AG08396 (cell line): ENCODE data around the gene SHKBP1.
A peak's percentile ranks its signal among the peaks of the same experiment; 100 is the strongest.
"Not testable (repeated sequence)": the region's sequence is repeated elsewhere in the genome, so short reads cannot be mapped to it uniquely, and the experiment has no call there.

Experiments used
- DNase-seq: peaks from one replicate; pipeline ENCODE4 v3.0.0; 2012; ENCODE audit warnings: low spot score, mixed read lengths

Gene SHKBP1

DNA sequence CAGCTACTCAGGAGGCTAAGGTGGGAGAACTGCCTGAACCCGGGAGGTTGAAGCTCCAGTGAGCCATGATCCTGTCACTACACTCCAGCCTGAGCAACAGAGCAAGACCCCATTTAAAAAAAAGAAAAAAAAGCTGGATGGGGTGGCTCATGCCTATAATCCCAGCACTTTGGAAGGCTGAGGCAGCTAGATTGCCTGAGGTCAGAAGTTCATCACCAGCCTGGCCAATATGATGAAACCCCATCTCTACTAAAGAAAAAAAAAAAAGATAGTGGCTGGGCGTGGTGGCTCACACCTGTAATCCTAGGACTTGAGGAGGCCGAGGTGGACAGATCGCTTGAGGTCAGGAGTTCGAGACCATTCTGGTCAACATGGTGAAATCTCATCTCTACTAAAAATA lies 39.5 kb downstream of the SHKBP1 start:
- DNase-seq: no peak

DNA sequence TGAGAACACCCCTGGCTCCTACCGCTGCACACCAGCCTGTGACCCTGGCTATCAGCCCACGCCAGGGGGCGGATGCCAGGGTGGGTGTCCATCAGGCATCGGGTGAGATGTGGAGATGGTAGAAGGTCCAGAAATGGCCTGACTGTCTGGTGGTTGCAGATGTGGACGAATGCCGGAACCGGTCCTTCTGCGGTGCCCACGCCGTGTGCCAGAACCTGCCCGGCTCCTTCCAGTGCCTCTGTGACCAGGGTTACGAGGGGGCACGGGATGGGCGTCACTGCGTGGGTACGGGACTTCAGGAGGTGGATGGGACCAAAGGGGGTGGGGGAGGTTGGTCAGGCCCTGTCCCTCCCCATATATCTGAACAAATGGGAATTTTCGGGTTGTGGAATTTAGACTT lies 40.3 kb downstream of the SHKBP1 start:
- no peak for DNase-seq

DNA sequence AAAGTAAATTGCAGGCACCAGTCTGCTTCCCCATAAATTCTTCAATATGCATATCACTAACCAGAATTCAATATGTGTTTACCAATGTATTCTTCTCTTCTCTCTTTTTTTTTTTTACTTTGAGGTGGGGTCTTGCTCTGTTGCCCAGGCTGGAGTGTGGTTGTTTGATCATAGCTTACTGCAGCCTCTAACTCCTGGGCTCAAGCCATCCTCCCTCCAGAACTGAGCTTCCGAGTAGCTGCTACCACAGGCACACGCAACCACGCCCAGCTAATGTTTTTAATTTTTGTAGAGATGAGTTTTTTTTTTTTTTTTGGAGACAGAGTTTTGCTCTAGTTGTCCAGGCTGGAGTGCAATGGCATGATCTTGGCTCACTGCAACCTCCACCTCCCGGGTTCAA lies 41.3 kb downstream of the SHKBP1 start:
- DNase-seq: no peak

DNA sequence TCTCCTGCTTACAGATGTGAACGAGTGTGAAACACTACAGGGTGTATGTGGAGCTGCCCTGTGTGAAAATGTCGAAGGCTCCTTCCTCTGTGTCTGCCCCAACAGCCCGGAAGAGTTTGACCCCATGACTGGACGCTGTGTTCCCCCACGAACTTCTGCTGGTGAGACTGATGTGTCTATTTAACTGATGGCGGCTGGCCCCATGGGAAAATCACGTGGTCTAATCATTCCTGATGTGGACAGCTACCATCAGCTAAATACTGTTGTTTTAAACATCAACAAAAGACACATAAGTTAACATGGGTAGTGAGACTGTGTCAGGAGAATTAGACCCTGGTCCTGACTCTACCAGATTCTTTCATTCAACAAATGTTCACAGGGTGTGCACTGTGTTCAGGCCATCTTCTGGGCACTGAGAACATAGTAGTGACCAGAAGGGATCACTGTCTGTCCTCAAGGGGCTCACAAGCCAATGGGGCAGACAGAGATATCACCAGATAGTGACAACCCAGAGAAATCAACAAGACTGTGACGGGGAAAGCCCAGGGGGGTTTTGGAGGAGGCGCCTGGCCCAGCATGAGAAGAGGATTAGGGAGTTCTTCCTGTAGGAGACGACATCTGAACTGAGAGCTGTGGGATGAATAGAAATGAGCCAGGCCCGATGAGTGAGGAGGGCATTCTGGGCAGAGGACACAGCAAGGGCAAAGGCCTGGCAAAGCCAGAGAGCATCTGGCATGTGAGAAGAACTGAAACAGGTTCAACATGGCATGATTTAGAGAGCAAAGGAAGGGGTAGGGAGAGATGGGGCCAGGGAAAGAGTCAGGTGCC lies 42.9 kb downstream of the SHKBP1 start:
- no peak for DNase-seq

DNA sequence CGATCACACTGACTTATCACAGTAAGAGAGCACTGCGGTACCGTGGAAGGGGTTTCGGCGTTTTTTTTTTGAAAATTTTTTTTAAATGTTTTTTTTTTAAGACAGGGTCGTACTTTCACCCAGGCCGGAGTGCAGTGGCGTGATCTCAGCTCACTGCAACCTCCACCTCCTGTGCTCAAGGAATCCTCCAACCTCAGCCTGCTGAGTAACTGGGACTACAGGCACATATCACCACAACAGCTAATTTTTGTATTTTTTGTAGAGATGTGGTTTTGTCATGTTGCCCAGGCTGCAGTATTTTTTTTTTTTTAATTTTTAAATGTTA lies 43.5 kb downstream of the SHKBP1 start:
- no peak for DNase-seq

DNA sequence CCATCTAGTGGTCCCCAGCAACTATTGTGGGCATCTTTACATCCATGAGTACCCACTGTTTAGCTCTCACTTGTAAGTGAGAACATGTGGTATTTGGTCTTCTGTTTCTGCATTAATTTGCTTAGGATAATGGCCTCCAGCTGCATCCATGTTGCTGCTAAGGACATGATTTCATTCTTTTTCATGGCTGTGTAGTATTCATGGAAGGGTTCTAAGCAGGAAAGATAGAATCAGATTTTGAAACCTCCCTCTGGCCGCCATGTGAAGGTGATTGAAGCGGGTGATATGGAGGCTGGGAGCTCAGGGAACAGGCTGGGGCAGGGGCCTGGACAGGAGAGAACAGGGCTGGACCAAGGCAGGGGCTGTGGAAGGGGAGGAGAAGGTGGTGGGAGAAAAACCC lies 44.6 kb downstream of the SHKBP1 start:
- no peak for DNase-seq

DNA sequence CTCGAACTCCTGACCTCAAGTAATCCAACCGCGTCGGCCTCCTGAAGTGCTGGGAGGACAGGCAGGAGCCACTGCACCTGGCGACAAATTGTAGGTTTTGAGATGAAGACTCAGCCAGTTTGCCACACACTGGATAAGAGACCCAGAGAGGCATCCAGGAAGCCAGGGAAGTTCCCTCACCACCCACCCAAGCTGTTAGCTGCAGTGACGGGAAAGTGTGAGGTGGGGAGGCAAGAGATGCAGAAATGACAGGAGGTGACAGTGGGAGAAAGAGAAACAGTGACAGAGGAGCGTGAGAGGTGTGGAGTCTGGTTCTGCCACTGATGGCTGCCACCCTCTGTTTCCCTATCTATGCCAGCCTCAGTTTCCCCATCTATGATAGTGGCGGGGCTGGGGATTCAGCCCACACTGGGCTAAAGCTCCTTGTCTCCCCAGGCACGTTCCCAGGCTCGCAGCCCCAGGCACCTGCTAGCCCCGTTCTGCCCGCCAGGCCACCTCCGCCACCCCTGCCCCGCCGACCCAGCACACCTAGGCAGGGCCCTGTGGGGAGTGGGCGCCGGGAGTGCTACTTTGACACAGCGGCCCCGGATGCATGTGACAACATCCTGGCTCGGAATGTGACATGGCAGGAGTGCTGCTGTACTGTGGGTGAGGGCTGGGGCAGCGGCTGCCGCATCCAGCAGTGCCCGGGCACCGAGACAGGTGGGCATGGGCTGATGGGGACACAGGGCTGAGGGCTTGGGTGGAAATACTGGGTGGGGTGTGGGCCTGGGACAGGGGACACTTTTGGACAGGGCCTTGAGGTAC lies 45.5 kb downstream of the SHKBP1 start:
- DNase-seq: no peak

DNA sequence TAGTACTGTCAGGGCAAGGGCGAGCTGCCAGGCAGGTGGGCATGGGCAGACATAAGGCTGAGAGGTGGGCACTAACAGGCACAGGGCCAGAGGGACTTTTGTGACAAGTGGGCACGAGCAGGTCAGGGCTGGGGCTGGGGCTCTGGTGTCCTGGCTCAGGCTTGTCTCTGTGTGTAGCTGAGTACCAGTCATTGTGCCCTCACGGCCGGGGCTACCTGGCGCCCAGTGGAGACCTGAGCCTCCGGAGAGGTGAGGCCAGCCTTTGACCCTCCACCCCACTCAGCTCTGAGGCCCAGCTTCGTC lies 46.1 kb downstream of the SHKBP1 start:
- no peak for DNase-seq

DNA sequence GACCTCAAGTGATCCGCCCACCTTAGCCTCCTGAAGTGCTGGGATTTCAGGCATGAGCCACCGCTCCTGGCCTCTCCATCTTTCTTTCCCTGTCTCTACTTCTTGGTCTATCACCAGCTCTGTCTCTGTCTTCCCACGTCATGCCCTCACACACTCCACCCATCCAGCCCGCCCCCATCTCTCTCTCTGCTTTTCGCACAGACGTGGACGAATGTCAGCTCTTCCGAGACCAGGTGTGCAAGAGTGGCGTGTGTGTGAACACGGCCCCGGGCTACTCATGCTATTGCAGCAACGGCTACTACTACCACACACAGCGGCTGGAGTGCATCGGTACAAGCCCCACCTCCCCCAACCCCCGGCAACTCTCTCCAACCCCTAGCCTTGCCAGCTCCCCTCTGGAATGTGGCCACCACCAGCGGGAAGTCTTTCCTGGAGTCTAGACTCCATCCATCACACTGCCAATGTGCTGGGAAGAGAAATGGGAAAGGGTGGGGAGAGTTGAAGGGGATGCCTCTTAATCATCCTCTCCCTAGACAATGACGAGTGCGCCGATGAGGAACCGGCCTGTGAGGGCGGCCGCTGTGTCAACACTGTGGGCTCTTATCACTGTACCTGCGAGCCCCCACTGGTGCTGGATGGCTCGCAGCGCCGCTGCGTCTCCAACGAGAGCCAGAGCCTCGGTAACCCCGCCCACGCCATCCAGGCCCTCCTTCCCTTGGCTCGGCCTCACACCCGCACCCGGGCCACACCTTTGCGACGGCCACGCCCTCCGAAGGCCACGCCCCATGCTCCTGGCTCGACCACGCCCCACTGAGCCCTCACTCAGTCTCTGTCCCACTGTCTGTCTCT lies 47.0 kb downstream of the SHKBP1 start:
- DNase-seq: no peak

DNA sequence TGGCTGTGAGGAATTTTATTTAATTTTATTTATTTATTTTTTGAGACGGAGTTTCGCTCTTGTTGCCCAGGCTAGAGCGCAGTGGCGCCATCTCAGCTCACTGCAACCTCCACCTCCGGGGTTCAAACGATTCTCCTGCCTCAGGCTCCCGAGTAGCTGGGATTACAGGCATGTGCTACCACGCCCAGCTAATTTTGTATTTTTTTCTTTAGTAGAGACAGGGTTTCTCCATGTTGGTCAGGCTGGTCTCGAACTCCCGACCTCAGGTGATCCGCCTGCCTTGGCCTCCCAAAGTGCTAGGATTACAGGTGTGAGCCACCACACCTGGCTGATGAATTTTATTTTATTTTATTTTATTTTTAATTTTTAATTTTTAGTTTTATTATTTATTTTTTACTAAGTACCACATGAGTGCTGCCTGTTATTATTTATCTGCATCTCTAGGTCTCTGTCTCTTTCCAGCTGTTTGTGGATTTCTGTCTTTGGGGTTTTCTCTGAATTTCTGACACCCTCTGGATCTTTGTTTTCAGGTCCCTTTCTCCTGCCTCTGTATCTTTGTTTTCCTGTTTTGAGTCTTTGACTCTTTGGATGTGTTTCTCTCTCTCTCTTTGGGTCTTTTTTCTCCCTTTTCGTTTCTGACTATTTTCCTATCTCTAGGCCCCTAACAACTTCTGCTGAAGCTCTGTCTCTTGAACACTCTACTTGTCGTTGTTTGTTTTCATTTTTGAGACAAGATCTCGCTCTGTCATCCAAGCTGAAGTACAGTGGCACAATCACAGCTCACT lies 47.9 kb downstream of the SHKBP1 start:
- DNase-seq: not testable (repeated sequence)

DNA sequence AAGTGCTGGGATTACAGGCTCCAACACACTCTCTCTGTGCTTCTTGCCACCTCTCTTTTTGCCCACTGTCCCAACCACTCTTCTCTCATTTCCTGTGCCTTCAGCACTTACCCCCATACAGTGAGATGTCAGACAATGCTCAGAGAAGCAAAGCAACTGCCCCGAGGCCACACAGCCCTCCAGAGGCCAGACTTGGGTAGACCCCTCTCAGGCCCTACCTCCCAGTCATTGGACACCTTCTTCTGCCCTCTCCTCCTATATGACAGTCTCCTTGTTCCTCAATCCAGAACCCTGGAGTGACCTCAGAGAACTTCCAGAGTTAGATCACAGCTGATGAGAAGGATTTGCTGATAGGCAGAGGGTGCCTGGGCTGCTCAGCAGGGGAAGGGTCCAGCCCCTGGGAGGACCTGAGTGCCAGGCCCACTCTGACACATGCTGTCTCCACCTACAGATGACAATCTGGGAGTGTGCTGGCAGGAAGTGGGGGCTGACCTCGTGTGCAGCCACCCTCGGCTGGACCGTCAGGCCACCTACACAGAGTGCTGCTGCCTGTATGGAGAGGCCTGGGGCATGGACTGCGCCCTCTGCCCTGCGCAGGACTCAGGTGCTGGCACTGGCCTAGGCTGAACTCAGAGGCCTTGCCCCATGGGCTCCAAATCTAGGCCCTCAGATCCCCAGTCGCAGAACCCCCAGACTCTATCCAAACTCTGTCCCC lies 48.9 kb downstream of the SHKBP1 start:
- no peak for DNase-seq

DNA sequence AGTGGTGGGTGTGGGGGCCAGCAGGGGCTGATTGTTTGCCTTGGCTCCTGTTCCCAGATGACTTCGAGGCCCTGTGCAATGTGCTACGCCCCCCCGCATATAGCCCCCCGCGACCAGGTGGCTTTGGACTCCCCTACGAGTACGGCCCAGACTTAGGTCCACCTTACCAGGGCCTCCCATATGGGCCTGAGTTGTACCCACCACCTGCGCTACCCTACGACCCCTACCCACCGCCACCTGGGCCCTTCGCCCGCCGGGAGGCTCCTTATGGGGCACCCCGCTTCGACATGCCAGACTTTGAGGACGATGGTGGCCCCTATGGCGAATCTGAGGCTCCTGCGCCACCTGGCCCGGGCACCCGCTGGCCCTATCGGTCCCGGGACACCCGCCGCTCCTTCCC lies 50.2 kb downstream of the SHKBP1 start:
- no peak for DNase-seq

DNA sequence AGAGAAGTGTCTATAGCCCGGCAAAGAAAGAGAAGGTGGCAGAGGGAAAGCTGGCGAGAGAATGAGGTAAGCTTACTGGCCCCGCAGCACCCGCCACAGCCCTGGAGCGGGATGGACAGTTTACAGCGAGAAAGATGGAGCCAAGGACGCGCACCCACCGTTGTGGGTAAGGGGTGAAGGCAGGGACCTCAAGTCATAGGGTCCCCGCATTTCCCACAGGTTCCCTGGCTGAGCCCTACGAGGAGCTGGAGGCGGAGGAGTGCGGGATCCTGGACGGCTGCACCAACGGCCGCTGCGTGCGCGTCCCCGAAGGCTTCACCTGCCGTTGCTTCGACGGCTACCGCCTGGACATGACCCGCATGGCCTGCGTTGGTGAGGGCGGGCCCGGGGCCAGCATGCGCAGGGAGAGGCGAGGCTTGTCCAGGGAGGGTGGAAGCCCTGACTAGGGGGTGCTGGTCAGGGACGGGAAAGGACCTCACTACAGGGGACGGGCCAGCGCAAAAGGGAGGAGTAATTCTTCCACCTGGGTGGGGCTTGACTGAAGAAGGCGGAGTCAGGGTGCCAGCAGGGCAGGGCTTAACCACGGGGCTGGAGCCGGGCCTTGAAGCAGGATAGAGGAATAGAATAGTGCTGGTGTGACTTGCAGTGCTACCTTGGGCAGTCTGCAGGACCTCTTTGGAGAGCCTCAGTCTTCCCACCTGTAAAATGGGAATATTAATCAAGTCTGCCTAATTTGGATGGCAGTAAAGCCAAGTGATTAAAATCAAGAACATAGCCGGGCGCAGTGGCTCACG lies 51.0 kb downstream of the SHKBP1 start:
- no peak for DNase-seq

DNA sequence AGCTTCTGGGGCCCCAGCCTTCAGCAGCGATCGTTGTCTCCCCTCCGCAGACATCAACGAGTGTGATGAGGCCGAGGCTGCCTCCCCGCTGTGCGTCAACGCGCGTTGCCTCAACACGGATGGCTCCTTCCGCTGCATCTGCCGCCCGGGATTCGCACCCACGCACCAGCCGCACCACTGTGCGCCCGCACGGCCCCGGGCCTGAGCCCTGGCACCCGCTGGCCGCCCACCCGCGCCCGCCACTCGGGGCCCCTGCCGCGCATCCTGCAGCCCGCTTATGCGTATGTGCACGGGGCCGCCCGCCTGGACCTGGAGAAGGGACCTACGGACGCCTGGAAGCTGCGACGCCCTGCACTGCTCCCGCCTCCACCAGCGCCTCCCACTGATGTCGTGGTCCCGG lies 52.7 kb downstream of the SHKBP1 start:
- no peak for DNase-seq

DNA sequence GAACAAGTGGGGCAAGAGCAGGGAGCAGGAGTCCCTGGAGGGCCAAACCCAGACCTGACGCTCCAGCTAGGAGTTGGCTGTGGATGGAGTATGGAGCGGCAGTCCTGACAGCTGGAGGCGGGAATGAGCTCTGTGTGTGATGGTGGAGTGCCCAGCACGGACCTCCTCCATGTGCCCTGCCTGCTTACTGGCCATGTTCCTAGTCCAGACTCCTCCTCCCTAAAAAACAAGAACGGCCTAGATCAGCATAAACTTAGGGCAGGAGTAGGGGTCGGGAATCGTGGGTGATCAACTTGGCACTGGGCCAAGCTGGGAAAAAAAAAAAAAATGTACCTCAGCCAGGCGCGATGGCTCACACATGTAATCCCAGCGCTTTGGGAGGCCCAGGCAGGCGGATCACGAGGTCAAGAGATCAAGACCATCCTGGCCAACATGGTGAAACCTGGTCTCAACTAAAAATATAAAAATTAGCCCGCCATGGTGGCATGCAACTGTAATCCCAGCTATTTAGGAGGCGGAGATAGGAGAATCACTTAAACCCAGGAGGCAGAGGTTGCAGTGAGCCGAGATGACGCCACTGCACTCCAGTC lies 54.0 kb downstream of the SHKBP1 start:
- no peak for DNase-seq

DNA sequence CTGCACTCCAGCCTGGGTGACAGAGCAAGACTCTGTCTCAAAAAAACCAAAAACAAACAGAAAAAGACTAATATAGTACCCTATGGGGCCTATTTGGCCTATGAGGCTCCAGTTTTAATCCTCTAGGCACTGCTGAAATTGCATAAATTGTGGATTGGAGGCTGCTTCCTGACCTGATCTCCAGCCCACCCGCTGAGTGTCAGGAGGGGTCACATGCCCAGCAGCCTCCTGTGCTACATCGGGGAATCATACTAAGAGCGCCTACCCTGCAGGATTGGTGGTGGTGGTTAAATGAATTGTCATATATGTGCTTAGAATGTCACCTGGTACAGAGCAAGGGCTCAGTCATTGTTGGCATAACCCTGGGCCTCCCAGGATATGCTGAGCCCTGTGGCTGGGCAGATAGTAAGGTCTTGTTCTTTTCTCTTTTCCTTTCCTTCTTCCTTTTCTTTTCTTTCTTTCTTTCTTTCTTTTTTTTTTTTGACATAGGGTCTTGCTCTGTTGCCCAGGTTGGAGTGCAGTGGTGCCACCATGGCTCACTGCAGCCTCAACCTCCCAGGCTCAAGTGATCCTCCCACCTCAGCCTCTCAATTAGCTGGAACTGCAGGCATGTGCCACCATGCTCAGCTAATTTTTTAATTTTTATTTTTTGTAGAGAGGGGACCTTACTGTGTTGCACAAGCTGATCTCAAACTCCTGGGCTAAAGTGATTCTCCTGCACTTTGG lies 55.8 kb downstream of the SHKBP1 start:
- no peak for DNase-seq

DNA sequence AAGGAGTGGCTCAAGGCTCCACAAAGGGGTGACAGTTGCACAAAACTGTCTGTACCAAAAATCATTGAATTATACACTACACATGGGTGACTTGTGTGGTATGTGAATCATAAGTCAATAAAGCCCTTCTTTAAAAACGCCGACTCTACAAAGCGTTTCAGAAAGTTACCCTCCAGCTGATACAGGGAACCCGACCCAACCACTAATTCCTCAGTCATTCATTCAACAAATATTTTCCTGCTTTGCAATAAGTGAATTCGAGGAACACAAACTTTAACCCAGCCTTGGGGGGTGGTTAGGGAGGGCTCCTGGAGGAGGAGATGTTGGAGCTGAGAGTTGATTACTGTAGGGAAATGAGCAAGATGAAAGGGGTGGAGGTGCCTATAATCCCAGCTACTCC lies 56.5 kb downstream of the SHKBP1 start:
- peak; percentile 81 for DNase-seq

DNA sequence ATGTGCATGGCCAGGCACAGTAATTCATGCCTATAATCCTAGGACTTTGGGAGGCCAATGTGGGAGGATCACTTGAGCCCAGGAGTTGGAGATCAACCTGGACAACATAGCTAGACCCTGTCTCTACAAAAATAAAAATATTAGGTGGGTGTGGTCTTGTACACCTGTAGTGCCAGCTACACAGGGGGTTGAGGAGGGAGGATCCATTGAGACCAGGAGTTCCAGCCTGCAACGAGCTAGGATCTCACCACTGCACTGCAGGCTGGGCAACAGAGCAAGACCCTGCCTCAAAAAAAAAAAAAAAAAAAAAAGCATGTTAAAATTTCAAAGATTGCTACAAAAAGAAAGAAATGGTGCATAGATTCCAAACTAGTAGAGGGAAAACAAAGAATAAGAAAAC lies 61.7 kb downstream of the SHKBP1 start:
- DNase-seq: no peak

DNA sequence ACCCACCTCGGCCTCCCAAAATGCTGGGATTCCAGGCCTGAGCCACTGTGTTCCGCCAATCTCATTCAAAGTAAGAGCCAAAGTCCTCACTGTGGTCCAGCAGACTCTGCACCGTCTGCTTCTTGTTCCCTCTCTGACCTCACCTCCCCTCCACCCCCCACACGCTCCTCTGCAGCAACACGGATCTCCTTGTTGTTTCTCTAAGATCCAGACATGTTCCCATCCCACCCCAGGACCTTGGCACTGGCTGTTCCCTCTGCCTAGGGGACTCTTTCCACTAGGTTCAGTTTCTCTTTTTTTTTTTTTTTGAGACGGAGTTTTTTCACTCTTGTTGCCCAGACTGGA lies 62.9 kb downstream of the SHKBP1 start:
- DNase-seq: no peak

DNA sequence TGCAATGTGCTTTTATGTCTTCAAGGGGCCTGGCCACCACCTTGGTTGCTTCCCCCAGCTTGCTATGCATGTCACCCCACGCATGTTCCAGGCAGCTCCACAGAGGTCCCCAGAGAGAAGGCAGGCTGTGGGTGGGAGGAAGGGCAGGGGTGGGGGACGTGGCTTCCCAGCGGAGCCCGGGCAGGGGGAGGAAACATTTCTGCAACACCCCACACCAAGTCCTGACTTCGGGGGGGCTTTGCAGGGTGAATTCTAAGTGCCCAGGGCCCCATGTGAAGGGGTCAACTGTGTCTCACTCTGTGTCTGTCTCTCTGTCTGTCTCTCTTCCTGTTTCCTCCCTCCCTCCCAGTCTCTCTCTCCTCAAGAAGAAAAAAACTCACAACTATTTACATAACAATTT lies 64.1 kb downstream of the SHKBP1 start:
- no peak for DNase-seq
